Measurements from ENCODE around the gene MINDY3.

GRCh38 chr10:15797346-15797745 is 63.0 kb downstream of the MINDY3 start:
- TF ChIP-seq CTCF (IDR thresholded peaks at IDR 0.05; ENCODE audit: borderline replicate concordance, extremely low read depth, low read length, poor library complexity, severe bottlenecking), result no peak
- TF ChIP-seq EZH2 (IDR thresholded peaks at IDR 0.05; ENCODE audit: borderline replicate concordance, low read depth, low read length, severe bottlenecking), result no peak
